Fibroblast of skin of back (primary cell): ENCODE results near the gene FERMT1.
"Not testable (repeated sequence)": the region's sequence is repeated elsewhere in the genome, so short reads cannot be mapped to it uniquely, and the experiment has no call there.

Source experiments
- DNase-seq: peaks from one replicate; pipeline ENCODE4 v3.0.0-alpha.2; 2013

Gene FERMT1

GRCh38 chr20:6038256-6038655, 84.6 kb downstream of the FERMT1 start:
- DNase-seq = no peak

DNA sequence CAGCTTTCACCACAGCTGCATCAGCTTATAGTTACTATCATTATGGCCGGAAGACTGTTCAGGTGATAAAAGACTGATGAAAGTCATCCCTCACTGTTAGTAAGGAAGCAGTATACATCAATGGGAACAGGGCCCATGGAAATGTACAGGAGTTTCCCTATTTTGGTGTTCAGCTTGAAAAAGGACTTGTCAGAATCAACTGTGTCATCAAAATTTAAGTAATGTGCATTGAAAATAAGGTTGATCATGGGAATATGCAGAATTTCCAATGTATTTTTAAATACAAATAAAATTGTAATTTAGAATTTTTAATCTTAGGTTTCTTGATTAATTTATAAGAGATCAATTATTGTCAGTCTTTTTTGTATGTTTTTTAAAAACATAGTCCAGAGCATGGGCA, 85.7 kb downstream of the FERMT1 start:
- no peak for DNase-seq

DNA sequence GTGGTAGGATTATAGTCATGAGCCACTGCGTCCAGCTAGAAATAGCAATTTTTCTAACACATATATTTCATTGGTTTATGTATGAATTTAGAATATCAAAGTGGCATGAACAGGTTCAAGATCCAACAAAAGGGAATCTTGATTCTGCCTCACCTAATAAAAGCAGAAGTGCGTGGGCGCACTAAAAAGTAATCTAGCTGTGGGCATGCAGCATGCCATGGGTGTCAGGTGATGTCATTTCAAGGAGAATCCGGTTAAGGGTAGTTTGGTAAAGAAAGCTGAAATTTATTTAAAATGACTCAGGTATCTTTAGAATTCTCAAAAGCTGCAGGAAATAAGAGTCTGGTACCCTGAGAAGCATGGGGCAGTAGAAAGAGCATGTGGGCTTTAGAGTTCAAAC, 86.6 kb downstream of the FERMT1 start:
- DNase-seq = no peak

DNA sequence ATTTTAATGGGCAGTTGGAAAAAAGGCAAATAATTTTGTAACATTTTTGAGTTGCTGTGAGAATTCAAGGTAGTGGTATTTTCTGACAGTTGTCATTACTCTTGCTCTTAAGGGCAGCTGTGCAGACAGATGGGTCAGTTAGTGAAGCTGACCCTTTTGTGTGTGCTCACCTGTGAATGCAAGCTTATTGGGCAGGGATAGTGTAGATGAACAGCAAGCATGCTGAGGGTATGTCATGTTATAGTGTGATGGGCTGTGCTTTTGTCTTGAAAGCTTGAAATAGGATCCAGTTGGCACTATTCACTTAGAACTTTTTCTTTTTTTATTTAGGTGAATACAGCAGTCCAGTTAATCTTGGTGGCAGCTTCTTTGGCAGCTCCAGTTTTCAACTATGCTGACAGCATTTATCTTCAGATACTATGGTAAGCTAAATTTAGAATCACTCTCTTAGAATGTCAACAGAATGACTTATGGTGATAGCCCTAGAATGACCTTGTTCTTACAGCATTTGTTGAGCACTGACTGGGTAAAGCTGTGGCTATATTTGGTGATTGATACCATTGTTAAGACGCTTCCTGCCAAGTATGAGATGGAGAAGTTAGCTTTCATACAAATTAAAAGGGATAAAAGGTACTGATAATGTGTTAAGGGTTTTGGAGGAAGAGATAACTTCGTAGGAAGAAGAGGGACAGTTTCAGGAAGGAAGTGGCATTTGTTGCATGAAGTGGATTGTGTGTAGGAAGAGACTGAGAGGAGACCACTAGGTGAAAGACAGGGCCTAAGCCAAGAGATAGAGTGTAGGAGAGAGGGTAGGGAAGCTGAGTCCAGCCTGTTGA, 88.5 kb downstream of the FERMT1 start:
- peak; percentile 59 for DNase-seq

- DNase-seq = not testable (repeated sequence)
Measured at GRCh38 chr20:6032907-6033306, 89.9 kb downstream of the FERMT1 start.

DNA sequence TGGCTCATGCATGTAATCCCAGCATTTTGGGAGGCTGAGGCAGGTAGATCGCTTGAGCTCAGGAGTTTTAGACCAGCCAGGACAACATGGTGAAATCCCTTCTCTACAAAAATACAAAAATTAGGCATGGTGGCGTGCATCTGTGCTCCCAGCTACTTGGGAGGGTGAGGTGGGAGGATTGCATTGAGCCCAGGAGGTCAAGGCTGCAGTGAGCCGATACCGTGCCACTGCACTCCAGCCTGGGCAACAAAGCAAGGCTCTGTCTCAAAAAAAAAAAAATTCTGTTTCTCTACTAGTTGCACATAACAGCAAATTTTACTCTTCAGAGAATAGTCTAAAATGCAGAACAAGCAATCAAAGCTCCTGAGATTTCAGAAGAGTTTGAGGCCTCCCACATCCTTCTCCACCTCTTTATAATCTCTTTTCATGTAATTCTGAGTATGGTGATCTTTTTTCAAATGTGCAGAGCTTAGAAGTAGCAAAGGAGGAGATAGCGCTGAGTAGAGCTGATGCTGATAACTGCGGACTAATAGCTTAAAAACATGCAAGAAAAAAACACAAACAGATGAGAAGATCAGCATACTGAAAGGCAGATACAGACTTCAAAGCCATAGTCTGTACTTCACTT, 92.3 kb downstream of the FERMT1 start:
- no peak for DNase-seq

- DNase-seq = no peak
Measured at GRCh38 chr20:6029538-6029937, 93.3 kb downstream of the FERMT1 start.

GRCh38 chr20:6028818-6029217, 94.0 kb downstream of the FERMT1 start:
- DNase-seq = no peak

GRCh38 chr20:6026051-6026450, 96.8 kb downstream of the FERMT1 start:
- DNase-seq = no peak
